Trophoblast cell (in vitro differentiated cells and primary cell): Measurements from ENCODE around the gene SLC22A23.
A peak's percentile ranks its signal among the peaks of the same experiment; 100 is the strongest.

Experiments
- DNase-seq, 2 donors: peaks; one replicate each; pipeline ENCODE4 v3.0.0-alpha.2; 2016
- H2AFZ ChIP-seq: 2 replicates; pipeline ENCODE4 v1.6.1; 2013; ENCODE audit warnings: low read length, moderate library complexity, mild to moderate bottlenecking; ENCODE audit not compliant: insufficient read depth, poor library complexity
- H2AK5ac ChIP-seq: 2 replicates; pipeline ENCODE4 v1.6.1; 2013; ENCODE audit warnings: mild to moderate bottlenecking, low read length
- H2BK120ac ChIP-seq: 2 replicates; pipeline ENCODE4 v1.6.1; 2013; ENCODE audit warnings: low read length, mild to moderate bottlenecking, moderate library complexity; ENCODE audit not compliant: insufficient read depth, poor library complexity
- H2BK12ac ChIP-seq: 2 replicates; pipeline ENCODE4 v1.6.1; 2013; ENCODE audit warnings: mild to moderate bottlenecking, low read length, moderate library complexity
- H2BK5ac ChIP-seq: 2 replicates; pipeline ENCODE4 v1.6.1; 2013; ENCODE audit warnings: low read length, low read depth, moderate library complexity, mild to moderate bottlenecking; ENCODE audit not compliant: poor library complexity
- H3K14ac ChIP-seq: 2 replicates; pipeline ENCODE4 v1.6.1; 2013; ENCODE audit warnings: mild to moderate bottlenecking, low read length
- H3K18ac ChIP-seq: 2 replicates; pipeline ENCODE4 v1.6.1; 2013; ENCODE audit warnings: mild to moderate bottlenecking, low read length
- H3K23ac ChIP-seq: 2 replicates; pipeline ENCODE4 v1.6.1; 2013; ENCODE audit warnings: low read length
- H3K27ac ChIP-seq: 2 replicates; pipeline ENCODE4 v1.5.1; 2013; ENCODE audit warnings: low read depth, mild to moderate bottlenecking, inconsistent platforms, low read length, moderate library complexity
- H3K27me3 ChIP-seq: 2 replicates; pipeline ENCODE4 v1.6.1; 2013; ENCODE audit warnings: inconsistent platforms, mild to moderate bottlenecking, low read length, moderate library complexity; ENCODE audit not compliant: insufficient read depth
- H3K36me3 ChIP-seq, 2 experiments: 1 replicate in 1 of 2; 2 replicates in 1 of 2; pipeline ENCODE4 v1.6.1; 2013; ENCODE audit warnings: low read length in 2 of 2, mild to moderate bottlenecking in 2 of 2, moderate library complexity in 1 of 2; ENCODE audit not compliant: insufficient read depth in 2 of 2, control insufficient read depth in 1 of 2
- H3K4ac ChIP-seq: 2 replicates; pipeline ENCODE4 v1.6.1; 2013; ENCODE audit warnings: low read depth, mild to moderate bottlenecking, low read length, moderate library complexity
- H3K4me1 ChIP-seq, 2 experiments: 1 replicate in 1 of 2; 2 replicates in 1 of 2; pipeline ENCODE4 v1.6.1; 2013; ENCODE audit warnings: low read length in 2 of 2, mild to moderate bottlenecking in 2 of 2, moderate library complexity in 1 of 2; ENCODE audit not compliant: insufficient read depth in 2 of 2, control insufficient read depth in 1 of 2
- H3K4me2 ChIP-seq: 2 replicates; pipeline ENCODE4 v1.6.1; 2013; ENCODE audit warnings: inconsistent platforms, mild to moderate bottlenecking, low read length, moderate library complexity
- H3K4me3 ChIP-seq: 2 replicates; pipeline ENCODE4 v1.5.1; 2013; ENCODE audit warnings: mild to moderate bottlenecking, low read depth, low read length, inconsistent platforms
- H3K79me1 ChIP-seq: one replicate; pipeline ENCODE4 v1.6.1; 2013; ENCODE audit warnings: low read length
- H3K79me2 ChIP-seq: 2 replicates; pipeline ENCODE4 v1.6.1; 2013; ENCODE audit warnings: low read length, mild to moderate bottlenecking; ENCODE audit not compliant: control insufficient read depth, insufficient read depth, poor library complexity
- H3K9ac ChIP-seq: 2 replicates; pipeline ENCODE4 v1.6.1; 2013; ENCODE audit warnings: mild to moderate bottlenecking, low read length
- H3K9me3 ChIP-seq: 2 replicates; pipeline ENCODE4 v1.6.1; 2013; ENCODE audit warnings: low read depth, mild to moderate bottlenecking, control low read depth, inconsistent platforms, low read length; ENCODE audit not compliant: insufficient read depth
- H4K12ac ChIP-seq: 2 replicates; pipeline ENCODE4 v1.6.1; 2013; ENCODE audit warnings: low read depth, mild to moderate bottlenecking, low read length, moderate library complexity
- H4K8ac ChIP-seq: 2 replicates; pipeline ENCODE4 v1.6.1; 2013; ENCODE audit warnings: low read depth, mild to moderate bottlenecking, low read length, moderate library complexity
- H4K91ac ChIP-seq: one replicate; pipeline ENCODE4 v1.6.1; 2013; ENCODE audit warnings: low read depth, mild to moderate bottlenecking, low read length, moderate library complexity
- WGBS: extraction: QIAGEN DNeasy Blood & Tissue Kit; methylation state at CpG from one replicate; pipeline ENCODE4 v1.1.7; 2013; ENCODE audit warnings: missing lambda C conversion rate; ENCODE audit not compliant: insufficient read length, insufficient coverage; ENCODE audit errors: extremely low coverage; 5-methylcytosine and 5-hydroxymethylcytosine counted together

SLC22A23 gene

DNA sequence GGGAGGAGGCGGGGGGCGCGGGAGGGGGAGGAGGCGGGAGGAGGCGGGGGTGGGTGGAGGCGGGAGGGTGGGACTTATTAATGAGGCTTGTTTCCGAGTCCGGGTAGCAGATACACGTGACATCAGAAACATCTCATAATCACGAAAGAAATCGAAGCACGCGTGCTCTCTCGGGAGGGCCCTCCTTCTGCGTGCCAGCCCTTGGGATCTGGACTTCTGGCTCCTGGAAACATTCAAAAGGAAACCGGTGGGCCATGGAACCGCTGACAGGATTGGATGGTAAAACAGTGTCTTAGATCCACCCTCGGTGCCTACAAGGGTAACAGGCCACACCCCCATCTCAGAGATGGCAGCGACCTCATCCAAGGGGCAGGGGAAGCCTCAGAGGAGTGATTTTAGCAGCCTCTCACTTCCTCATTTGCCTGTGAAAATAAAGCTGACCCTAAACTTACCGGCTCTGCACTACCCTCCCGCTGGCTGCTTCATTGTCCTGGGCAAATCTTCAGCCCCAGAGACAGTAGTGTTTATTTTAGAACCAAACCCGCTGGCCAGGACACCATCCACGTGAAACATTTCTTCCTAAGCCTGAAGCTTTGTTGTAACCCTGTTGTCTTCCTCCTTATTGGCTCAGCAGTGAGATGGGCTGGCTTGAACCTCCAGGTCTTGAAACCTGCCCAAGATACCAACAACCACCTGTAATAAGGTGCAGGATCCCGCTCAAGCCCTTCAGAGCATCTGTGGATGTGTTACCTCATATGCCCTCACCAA, 100.6 kb downstream of the SLC22A23 start:
- peak; percentile 64 to 72 for DNase-seq
- peak overlapping the region; percentile 53 for H3K4me2 ChIP-seq
- H2BK5ac ChIP-seq, result no peak overlapping the region
- no peak overlapping the region for H4K8ac ChIP-seq
- H2AK5ac ChIP-seq, result no peak overlapping the region
- no peaks in the 10 kb centered on the region for H3K79me2 ChIP-seq
- no CpG with 5 or more reads among the region's 24 CpGs for WGBS
- H3K27me3 ChIP-seq, result no peaks in the 10 kb centered on the region
- no peak overlapping the region for H3K4me3 ChIP-seq
- no peak overlapping the region for H3K23ac ChIP-seq
- no peak overlapping the region for H3K18ac ChIP-seq
- H2AFZ ChIP-seq, result no peak overlapping the region
- H3K9ac ChIP-seq, result no peak overlapping the region
- H2BK120ac ChIP-seq, result no peak overlapping the region
- no peak overlapping the region for H4K91ac ChIP-seq
- H3K9me3 ChIP-seq, result peaks cover 2% of the 10 kb centered on the region
- no peak overlapping the region for H3K27ac ChIP-seq
- H3K14ac ChIP-seq, result no peak overlapping the region
- no peak overlapping the region for H2BK12ac ChIP-seq
- H3K4me1 ChIP-seq, result peaks cover 6% of the 10 kb centered on the region in 2 experiments
- no peak overlapping the region for H3K4ac ChIP-seq
- no peak overlapping the region for H4K12ac ChIP-seq
- H3K36me3 ChIP-seq, result no peaks in the 10 kb centered on the region
- no peaks in the 10 kb centered on the region for H3K79me1 ChIP-seq

DNA sequence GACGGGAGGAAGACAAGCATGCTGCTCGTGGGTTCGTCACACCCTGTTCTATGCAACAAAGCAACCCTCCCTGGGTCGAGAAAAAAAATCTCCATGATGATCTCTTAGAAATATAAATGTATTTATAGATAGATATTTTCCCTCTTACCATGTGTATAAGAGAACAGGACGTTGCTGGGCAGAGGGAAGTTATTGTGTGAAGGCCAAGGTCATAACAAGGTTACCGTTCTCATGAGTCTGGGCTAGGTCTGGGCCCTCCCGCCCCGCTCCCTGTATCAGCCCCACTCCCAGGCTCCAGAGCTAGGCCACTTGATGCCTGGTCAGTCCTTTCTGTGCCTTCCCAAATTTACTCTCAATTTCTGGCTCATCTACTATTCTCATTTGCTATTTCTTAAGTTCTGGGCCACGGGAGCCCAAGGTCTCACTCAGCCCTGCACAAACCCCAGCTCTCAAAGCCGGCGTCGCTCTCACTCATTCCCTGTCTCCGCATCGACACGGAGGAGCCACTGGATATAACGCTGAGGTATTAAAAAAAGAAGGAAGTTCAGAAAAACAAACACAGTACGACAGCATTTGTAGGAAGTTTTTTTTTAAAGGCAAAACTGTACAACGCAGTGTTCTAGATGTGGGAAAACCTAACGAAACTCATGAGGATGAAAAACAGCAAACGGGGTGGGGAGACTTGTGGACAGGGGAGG, 101.3 kb downstream of the SLC22A23 start:
- peaks cover 6% of the 10 kb centered on the region in 2 experiments for H3K4me1 ChIP-seq
- H3K4ac ChIP-seq, result no peak overlapping the region
- H3K4me3 ChIP-seq, result no peak overlapping the region

DNA sequence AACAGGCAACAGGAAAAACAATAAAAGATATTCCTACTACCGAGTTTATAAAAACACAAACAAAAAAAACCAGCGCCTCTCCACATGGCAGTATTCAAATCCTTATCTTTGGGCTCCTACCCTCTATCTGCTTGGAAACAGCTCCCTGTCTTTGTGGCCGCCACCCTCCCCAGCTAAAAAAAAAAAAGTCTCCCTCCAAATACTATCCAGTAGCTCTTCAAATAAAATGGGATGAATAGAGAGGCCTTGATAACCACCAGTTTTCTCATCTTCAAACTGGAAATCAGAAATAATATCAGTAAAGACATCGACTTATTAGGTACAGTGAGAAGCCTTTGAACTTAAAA, 101.9 kb downstream of the SLC22A23 start:
- Histone ChIP-seq H3K18ac (no peak overlapping the region), H3K9me3 (no peaks in the 10 kb centered on the region), H2BK12ac (no peak overlapping the region), H4K91ac (no peak overlapping the region), H3K79me1 (no peaks in the 10 kb centered on the region), H3K4me3 (no peak overlapping the region), H3K79me2 (no peaks in the 10 kb centered on the region), H3K4ac (no peak overlapping the region), H3K4me2 (no peak overlapping the region), H3K9ac (no peak overlapping the region), H3K27ac (no peak overlapping the region), H2AFZ (no peak overlapping the region), H3K27me3 (no peaks in the 10 kb centered on the region), H3K36me3 (no peaks in the 10 kb centered on the region), H4K12ac (no peak overlapping the region), H3K14ac (no peak overlapping the region), H4K8ac (no peak overlapping the region), H2BK120ac (no peak overlapping the region), H2BK5ac (no peak overlapping the region), H3K23ac (no peak overlapping the region), H2AK5ac (no peak overlapping the region), H3K4me1 (peaks cover 6 to 8% of the 10 kb centered on the region in 2 experiments)
- no CpG with 5 or more reads among the region's 4 CpGs for whole genome bisulfite sequencing
- DNase-seq, result no peak

More for the DNA sequence above, 101.3 kb downstream of the SLC22A23 start:
- no peak overlapping the region for H2AK5ac ChIP-seq
- H3K9me3 ChIP-seq, result no peaks in the 10 kb centered on the region
- no peak overlapping the region for H3K18ac ChIP-seq
- WGBS, result no CpG with 5 or more reads among the region's 20 CpGs
- H3K14ac ChIP-seq, result no peak overlapping the region
- peak in 1 of 2 donors; percentile 39 for DNase-seq
- H4K12ac ChIP-seq, result no peak overlapping the region
- H3K79me2 ChIP-seq, result no peaks in the 10 kb centered on the region
- no peaks in the 10 kb centered on the region for H3K79me1 ChIP-seq
- no peak overlapping the region for H2BK5ac ChIP-seq
- no peak overlapping the region for H4K8ac ChIP-seq
- no peak overlapping the region for H3K9ac ChIP-seq
- H2AFZ ChIP-seq, result no peak overlapping the region
- H2BK120ac ChIP-seq, result no peak overlapping the region
- no peak overlapping the region for H3K23ac ChIP-seq
- no peak overlapping the region for H2BK12ac ChIP-seq
- no peaks in the 10 kb centered on the region for H3K36me3 ChIP-seq
- no peak overlapping the region for H3K4me2 ChIP-seq
- no peak overlapping the region for H3K27ac ChIP-seq
- no peak overlapping the region for H4K91ac ChIP-seq
- no peaks in the 10 kb centered on the region for H3K27me3 ChIP-seq

DNA sequence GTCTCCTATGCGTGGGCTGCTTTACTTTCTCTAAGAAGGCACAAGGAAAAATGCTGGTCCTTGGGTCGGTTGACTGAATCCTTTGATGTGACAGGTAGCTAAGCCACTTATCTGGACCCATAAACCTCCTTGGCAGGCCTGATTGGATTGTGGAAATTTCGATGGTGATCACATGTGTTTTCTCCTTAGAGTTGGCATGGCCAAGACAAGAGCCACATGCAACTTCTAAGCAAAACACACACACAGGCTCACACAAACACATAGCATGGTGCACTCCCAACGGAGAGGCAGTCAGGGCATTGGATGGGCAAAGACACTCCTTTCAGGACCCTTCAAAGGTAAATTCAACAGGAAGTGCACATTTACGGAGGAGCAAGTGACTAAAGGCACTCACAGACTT, 102.9 kb downstream of the SLC22A23 start:
- H3K4me3 ChIP-seq, result no peak overlapping the region
- no peak for DNase-seq

More for the DNA sequence above, 102.9 kb downstream of the SLC22A23 start:
- H4K8ac ChIP-seq, result no peak overlapping the region
- no peak overlapping the region for H2BK5ac ChIP-seq
- no peaks in the 10 kb centered on the region for H3K9me3 ChIP-seq
- H3K9ac ChIP-seq, result no peak overlapping the region
- no peak overlapping the region for H3K4me2 ChIP-seq
- H2AK5ac ChIP-seq, result no peak overlapping the region
- no peaks in the 10 kb centered on the region for H3K79me2 ChIP-seq
- no peaks in the 10 kb centered on the region for H3K36me3 ChIP-seq
- H4K12ac ChIP-seq, result no peak overlapping the region
- H3K27me3 ChIP-seq, result no peaks in the 10 kb centered on the region
- no peak overlapping the region for H3K4ac ChIP-seq
- H4K91ac ChIP-seq, result no peak overlapping the region
- peaks cover under 1 to 2% of the 10 kb centered on the region in 2 experiments for H3K4me1 ChIP-seq
- H2BK12ac ChIP-seq, result no peak overlapping the region
- no peak overlapping the region for H3K27ac ChIP-seq
- WGBS, result no CpG with 5 or more reads among the region's 5 CpGs
- H3K23ac ChIP-seq, result no peak overlapping the region
- no peak overlapping the region for H2BK120ac ChIP-seq
- no peak overlapping the region for H3K14ac ChIP-seq
- H3K18ac ChIP-seq, result no peak overlapping the region
- no peak overlapping the region for H2AFZ ChIP-seq
- H3K79me1 ChIP-seq, result no peaks in the 10 kb centered on the region
